COLO668 (cell line): ENCODE measurements around the gene EXOC6.
"Not testable (repeated sequence)": the region's sequence is repeated elsewhere in the genome, so short reads cannot be mapped to it uniquely, and the experiment has no call there.

Experiments
- DNase-seq: peaks from one replicate; lab custom pipeline; 2025; ENCODE audit not compliant: unreplicated experiment; lab: John Stamatoyannopoulos, UW

EXOC6 gene

GRCh38 chr10:93075369-93076221 lies 227.3 kb downstream of the EXOC6 start:
- DNase-seq, result no peak

GRCh38 chr10:93076871-93077270 lies 228.6 kb downstream of the EXOC6 start:
- DNase-seq, result no peak

GRCh38 chr10:93077860-93078337 lies 229.6 kb downstream of the EXOC6 start:
- no peak for DNase-seq

- no peak for DNase-seq
Observed at GRCh38 chr10:93079663-93080349, 231.5 kb downstream of the EXOC6 start.

- DNase-seq, result peak; percentile 27
Observed at GRCh38 chr10:93080350-93081046, 232.2 kb downstream of the EXOC6 start.

- no peak for DNase-seq
Observed at GRCh38 chr10:93081318-93081717, 233.0 kb downstream of the EXOC6 start.

GRCh38 chr10:93081834-93082233 lies 233.5 kb downstream of the EXOC6 start:
- DNase-seq, result no peak

GRCh38 chr10:93083743-93084539 lies 235.6 kb downstream of the EXOC6 start:
- DNase-seq, result no peak

- no peak for DNase-seq
Observed at GRCh38 chr10:93085272-93085859, 237.0 kb downstream of the EXOC6 start.

GRCh38 chr10:93086289-93086688 lies 238.0 kb downstream of the EXOC6 start:
- no peak for DNase-seq

- DNase-seq, result no peak
Observed at GRCh38 chr10:93087846-93088245, 239.5 kb downstream of the EXOC6 start.

- no peak for DNase-seq
Observed at GRCh38 chr10:93088466-93088865, 240.1 kb downstream of the EXOC6 start.

GRCh38 chr10:93090619-93091018 lies 242.3 kb downstream of the EXOC6 start:
- DNase-seq, result no peak

GRCh38 chr10:93091960-93092359 lies 243.6 kb downstream of the EXOC6 start:
- DNase-seq, result no peak

- DNase-seq, result no peak
Observed at GRCh38 chr10:93095225-93095624, 246.9 kb downstream of the EXOC6 start.

- no peak for DNase-seq
Observed at GRCh38 chr10:93096901-93097300, 248.6 kb downstream of the EXOC6 start.

GRCh38 chr10:93097386-93097785 lies 249.1 kb downstream of the EXOC6 start:
- no peak for DNase-seq

- DNase-seq, result no peak
Observed at GRCh38 chr10:93098816-93099215, 250.5 kb downstream of the EXOC6 start.

- DNase-seq, result no peak
Observed at GRCh38 chr10:93099670-93100069, 251.3 kb downstream of the EXOC6 start.

- not testable (repeated sequence) for DNase-seq
Observed at GRCh38 chr10:93101148-93101547, 252.8 kb downstream of the EXOC6 start.
